ENCODE data around the gene UROD. TPM values are rescaled to one million over a fixed set of nuclear protein-coding genes. Genes with fewer than 3 reads are reported as not detected.
A peak's percentile ranks its signal among the peaks of the same experiment; 100 is the strongest.
"Not testable (repeated sequence)": the region's sequence is repeated elsewhere in the genome, so short reads cannot be mapped to it uniquely, and the experiment has no call there.

The UROD gene
- total RNA-seq, 4 donors from 2014 or later: 94.5 to 137 (median 99.3) TPM

- Histone ChIP-seq H3K27ac (no peak overlapping the region), H3K27me3 (no peaks in the 10 kb centered on the region), H3K9me3 (no peaks in the 10 kb centered on the region), H3K36me3 (peaks cover 24 to 37% of the 10 kb centered on the region in 2 donors), H3K4me1 (no peaks in the 10 kb centered on the region), H3K4me3 (replicated peaks in 1 of 3) (no peak overlapping the region)
- TF ChIP-seq CTCF (IDR thresholded peaks at IDR 0.05): no peak
- no peak for TF ChIP-seq POLR2A (IDR thresholded peaks at IDR 0.05)
- intact Hi-C loops (cut with DNase I): no loop called here
- WGBS, 2 donors: 98 to 99% methylated on average over 2 of the region's 2 CpGs
- no peak for DNase-seq
Observed at GRCh38 chr1:44976252-44976651, 35.8 kb upstream of the UROD start.

- H3K27ac ChIP-seq; H3K4me3 ChIP-seq (replicated peaks in 1 of 3); H3K27me3 ChIP-seq; intact Hi-C loops (cut with DNase I); DNase-seq; H3K9me3 ChIP-seq; H3K4me1 ChIP-seq: not testable (repeated sequence)
- WGBS, 2 donors: 100% methylated on average over 4 of the region's 4 CpGs
- H3K36me3 ChIP-seq: peaks cover 24 to 37% of the 10 kb centered on the region in 2 donors
Observed at GRCh38 chr1:44977372-44977771, 34.7 kb upstream of the UROD start.

DNA sequence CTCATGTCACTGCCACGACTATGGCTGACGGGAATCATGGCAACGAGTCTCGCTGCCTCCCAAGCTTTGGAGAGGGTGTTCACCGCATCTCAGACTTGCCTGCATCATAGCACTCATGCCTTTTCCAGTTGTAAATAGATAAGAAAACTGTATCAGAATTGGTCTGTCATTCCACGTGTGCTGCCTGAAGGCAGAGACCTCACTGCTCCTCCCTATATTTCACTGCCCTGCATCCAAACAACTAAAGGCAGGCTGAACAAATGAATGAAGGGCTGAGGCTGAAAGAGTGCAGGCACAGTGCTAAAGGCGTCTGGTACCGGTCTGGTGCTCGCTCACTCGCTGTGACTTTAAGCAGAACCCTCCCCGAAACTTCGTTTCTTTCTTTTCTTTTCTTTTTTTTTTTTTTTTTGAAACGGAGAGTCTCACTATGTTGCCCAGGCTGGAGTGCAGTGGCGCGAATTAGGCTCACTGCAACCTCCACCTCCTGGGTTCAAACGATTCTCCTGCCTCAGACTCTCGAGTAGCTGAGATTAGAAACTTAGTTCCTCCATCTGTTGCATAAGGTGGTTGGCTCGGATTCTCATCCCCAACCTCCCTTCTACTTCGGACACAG lies 26.2 kb upstream of the UROD start:
- peaks cover 9 to 10% of the 10 kb centered on the region in 2 donors for H3K4me1 ChIP-seq
- WGBS, 2 donors: 8 to 10% methylated on average over 19 of the region's 19 CpGs
- TF ChIP-seq POLR2A (IDR thresholded peaks at IDR 0.05) (no peak), CTCF (IDR thresholded peaks at IDR 0.05) (no peak)
- intact Hi-C loops (cut with DNase I): no loop called here
- peak overlapping the region in 2 of 3 donors; percentile 14 to 15 for H3K27ac ChIP-seq
- H3K27me3 ChIP-seq: no peaks in the 10 kb centered on the region
- peaks cover 1% of the 10 kb centered on the region in 2 donors for H3K36me3 ChIP-seq
- DNase-seq: no peak
- H3K9me3 ChIP-seq: no peaks in the 10 kb centered on the region
- peak overlapping the region; percentile 36 to 79 (median 43) for H3K4me3 ChIP-seq (replicated peaks in 1 of 3)

DNA sequence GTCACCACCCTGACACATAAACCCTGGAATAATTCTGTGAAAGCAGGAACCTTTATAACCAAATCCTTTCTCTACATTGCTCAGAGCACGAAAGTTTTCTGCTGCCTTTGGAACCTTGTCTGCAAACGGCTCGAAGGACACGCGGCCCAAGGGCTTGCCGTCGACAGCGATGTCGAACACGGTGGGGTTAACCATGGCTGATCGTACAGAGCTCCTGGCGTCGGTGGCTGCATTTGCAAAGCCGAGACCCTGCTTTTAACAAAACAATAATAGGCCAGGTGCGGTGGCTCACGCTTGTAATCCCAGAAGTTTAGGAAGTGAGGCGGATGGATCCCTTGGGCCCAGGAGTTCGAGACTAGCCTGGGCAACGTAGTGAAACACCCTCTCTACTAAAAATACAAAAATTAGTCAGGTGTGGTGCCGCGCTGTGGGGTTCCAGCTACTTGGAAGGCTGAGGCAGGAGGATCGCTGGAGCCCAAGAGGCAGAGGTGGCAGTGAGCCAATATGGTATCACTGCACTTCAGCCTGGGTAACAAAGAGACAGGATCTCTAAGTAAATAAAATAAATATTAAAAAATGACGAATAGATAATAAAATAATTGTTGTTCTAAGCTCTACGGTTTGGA lies 23.4 kb upstream of the UROD start:
- intact Hi-C loops (cut with DNase I): no loop called here
- Histone ChIP-seq H3K27me3 (no peaks in the 10 kb centered on the region), H3K9me3 (no peaks in the 10 kb centered on the region), H3K36me3 (no peaks in the 10 kb centered on the region), H3K4me3 (replicated peaks in 1 of 3) (no peak overlapping the region), H3K4me1 (peaks cover 9 to 10% of the 10 kb centered on the region in 2 donors), H3K27ac (no peak overlapping the region)
- WGBS, 2 donors: 82% methylated on average over 24 of the region's 24 CpGs
- TF ChIP-seq CTCF (IDR thresholded peaks at IDR 0.05) (no peak), POLR2A (IDR thresholded peaks at IDR 0.05) (no peak)
- DNase-seq: no peak

GRCh38 chr1:44994309-44994898 lies 17.6 kb upstream of the UROD start:
- Histone ChIP-seq H3K9me3 (no peaks in the 10 kb centered on the region), H3K27ac (no peak overlapping the region), H3K36me3 (no peaks in the 10 kb centered on the region), H3K4me3 (replicated peaks in 1 of 3) (no peak overlapping the region), H3K27me3 (no peaks in the 10 kb centered on the region), H3K4me1 (no peaks in the 10 kb centered on the region)
- 76 to 86% methylated on average over 7 of the region's 7 CpGs for WGBS, 2 donors
- intact Hi-C loops (cut with DNase I): no loop called here
- DNase-seq: no peak
- no peak for TF ChIP-seq CTCF (IDR thresholded peaks at IDR 0.05)
- no peak for TF ChIP-seq POLR2A (IDR thresholded peaks at IDR 0.05)
